ENCODE data around the gene RPS2. TPM values are rescaled to one million over a fixed set of nuclear protein-coding genes. Genes with fewer than 3 reads are reported as not detected.

RPS2 gene
- total and polyA plus RNA-seq, 4 donors, result 682 to 1,957 (median 1,591) TPM

GRCh38 chr16:1976951-1977874 lies 12.6 kb upstream of the RPS2 start:
- WGBS (ENCODE audit: insufficient coverage), result 94% methylated on average over 30 of the region's 33 CpGs
- H3K4me3 ChIP-seq (ENCODE audit: low read depth, low read length), result no peak overlapping the region
- no peaks in the 10 kb centered on the region for H3K9me3 ChIP-seq (ENCODE audit: control insufficient read depth, insufficient read depth, low read length)
- DNase-seq (ENCODE audit: low read depth in 4 of 6, low spot score in 6 of 6), result no peak
- peaks cover 45% of the 10 kb centered on the region for H3K4me1 ChIP-seq (ENCODE audit: control insufficient read depth, insufficient read depth, low read length)
- peaks cover 74% of the 10 kb centered on the region for H3K36me3 ChIP-seq (ENCODE audit: control insufficient read depth, insufficient read depth, low read length)
- H3K27ac ChIP-seq (ENCODE audit: low read depth, low read length), result no peak overlapping the region
- H3K27me3 ChIP-seq (ENCODE audit: control insufficient read depth, insufficient read depth, low read length), result peaks cover 41% of the 10 kb centered on the region

- DNase-seq (ENCODE audit: low read depth in 4 of 6, low spot score in 6 of 6), result no peak
Measured at GRCh38 chr16:1976216-1976520, 11.5 kb upstream of the RPS2 start.

GRCh38 chr16:1975432-1976215 lies 11.0 kb upstream of the RPS2 start:
- no peak overlapping the region for H3K27ac ChIP-seq (ENCODE audit: low read depth, low read length)
- H3K9me3 ChIP-seq (ENCODE audit: control insufficient read depth, insufficient read depth, low read length), result no peaks in the 10 kb centered on the region
- no peak for DNase-seq (ENCODE audit: low read depth in 4 of 6, low spot score in 6 of 6)
- 96% methylated on average over 31 of the region's 33 CpGs for WGBS (ENCODE audit: insufficient coverage)
- peaks cover 40% of the 10 kb centered on the region for H3K4me1 ChIP-seq (ENCODE audit: control insufficient read depth, insufficient read depth, low read length)
- H3K36me3 ChIP-seq (ENCODE audit: control insufficient read depth, insufficient read depth, low read length), result peaks cover 72% of the 10 kb centered on the region
- H3K27me3 ChIP-seq (ENCODE audit: control insufficient read depth, insufficient read depth, low read length), result peaks cover 33% of the 10 kb centered on the region
- no peak overlapping the region for H3K4me3 ChIP-seq (ENCODE audit: low read depth, low read length)

More at GRCh38 chr16:1976216-1976520, 11.5 kb upstream of the RPS2 start:
- Histone ChIP-seq H3K27ac (ENCODE audit: low read depth, low read length) (no peak overlapping the region), H3K9me3 (ENCODE audit: control insufficient read depth, insufficient read depth, low read length) (no peaks in the 10 kb centered on the region), H3K4me3 (ENCODE audit: low read depth, low read length) (no peak overlapping the region), H3K4me1 (ENCODE audit: control insufficient read depth, insufficient read depth, low read length) (peaks cover 40% of the 10 kb centered on the region), H3K36me3 (ENCODE audit: control insufficient read depth, insufficient read depth, low read length) (peaks cover 74% of the 10 kb centered on the region), H3K27me3 (ENCODE audit: control insufficient read depth, insufficient read depth, low read length) (peaks cover 38% of the 10 kb centered on the region)
- 94% methylated on average over 8 of the region's 8 CpGs for WGBS (ENCODE audit: insufficient coverage)

GRCh38 chr16:1974157-1975070 lies 9.8 kb upstream of the RPS2 start:
- Histone ChIP-seq H3K4me3 (ENCODE audit: low read depth, low read length) (no peak overlapping the region), H3K36me3 (ENCODE audit: control insufficient read depth, insufficient read depth, low read length) (peaks cover 61% of the 10 kb centered on the region), H3K27me3 (ENCODE audit: control insufficient read depth, insufficient read depth, low read length) (peaks cover 21% of the 10 kb centered on the region), H3K27ac (ENCODE audit: low read depth, low read length) (no peak overlapping the region), H3K9me3 (ENCODE audit: control insufficient read depth, insufficient read depth, low read length) (no peaks in the 10 kb centered on the region), H3K4me1 (ENCODE audit: control insufficient read depth, insufficient read depth, low read length) (peaks cover 30% of the 10 kb centered on the region)
- no peak for DNase-seq (ENCODE audit: low read depth in 4 of 6, low spot score in 6 of 6)
- WGBS (ENCODE audit: insufficient coverage), result 97% methylated on average over 29 of the region's 42 CpGs

- Histone ChIP-seq H3K27ac (ENCODE audit: low read depth, low read length) (no peak overlapping the region), H3K36me3 (ENCODE audit: control insufficient read depth, insufficient read depth, low read length) (peaks cover 55% of the 10 kb centered on the region), H3K4me1 (ENCODE audit: control insufficient read depth, insufficient read depth, low read length) (peaks cover 29% of the 10 kb centered on the region), H3K9me3 (ENCODE audit: control insufficient read depth, insufficient read depth, low read length) (no peaks in the 10 kb centered on the region), H3K27me3 (ENCODE audit: control insufficient read depth, insufficient read depth, low read length) (peaks cover 15% of the 10 kb centered on the region), H3K4me3 (ENCODE audit: low read depth, low read length) (no peak overlapping the region)
- WGBS (ENCODE audit: insufficient coverage), result 92% methylated on average over 16 of the region's 16 CpGs
- DNase-seq (ENCODE audit: low read depth in 4 of 6, low spot score in 6 of 6), result no peak
Measured at GRCh38 chr16:1973461-1974156, 9.0 kb upstream of the RPS2 start.

GRCh38 chr16:1972490-1972877 lies 7.9 kb upstream of the RPS2 start:
- WGBS (ENCODE audit: insufficient coverage), result 5% methylated on average over 22 of the region's 22 CpGs

GRCh38 chr16:1971796-1972489 lies 7.3 kb upstream of the RPS2 start, which contains the start of gene TBL3:
Gene TBL3, plus strand, starts transcription at chr16:1972053. Its CDS starts 112 bp downstream, at chr16:1972165.
- peak within 1 kb of the TSS; percentile 96 for H3K27ac ChIP-seq (ENCODE audit: low read depth, low read length)
- DNase-seq (ENCODE audit: low read depth in 4 of 6, low spot score in 6 of 6), result peak; percentile 88 to 98 (median 95)
- WGBS (ENCODE audit: insufficient coverage), result under 1% methylated on average over 77 of the region's 78 CpGs
- H3K9me3 ChIP-seq (ENCODE audit: control insufficient read depth, insufficient read depth, low read length), result no peaks in the 10 kb centered on the region
- H3K36me3 ChIP-seq (ENCODE audit: control insufficient read depth, insufficient read depth, low read length), result peaks cover 48% of the 10 kb centered on the region
- H3K4me3 ChIP-seq (ENCODE audit: low read depth, low read length), result peak within 1 kb of the TSS; percentile 96
- peaks cover 29% of the 10 kb centered on the region for H3K4me1 ChIP-seq (ENCODE audit: control insufficient read depth, insufficient read depth, low read length)
- H3K27me3 ChIP-seq (ENCODE audit: control insufficient read depth, insufficient read depth, low read length), result peaks cover 3% of the 10 kb centered on the region

More at GRCh38 chr16:1972490-1972877, 7.9 kb upstream of the RPS2 start:
- Histone ChIP-seq H3K36me3 (ENCODE audit: control insufficient read depth, insufficient read depth, low read length) (peaks cover 48% of the 10 kb centered on the region), H3K9me3 (ENCODE audit: control insufficient read depth, insufficient read depth, low read length) (no peaks in the 10 kb centered on the region), H3K27ac (ENCODE audit: low read depth, low read length) (no peak overlapping the region), H3K27me3 (ENCODE audit: control insufficient read depth, insufficient read depth, low read length) (peaks cover 6% of the 10 kb centered on the region), H3K4me1 (ENCODE audit: control insufficient read depth, insufficient read depth, low read length) (peaks cover 29% of the 10 kb centered on the region), H3K4me3 (ENCODE audit: low read depth, low read length) (peak overlapping the region; percentile 96)
- DNase-seq (ENCODE audit: low read depth in 4 of 6, low spot score in 6 of 6), result no peak

GRCh38 chr16:1968146-1968953 lies 3.7 kb upstream of the RPS2 start:
- Histone ChIP-seq H3K4me1 (ENCODE audit: control insufficient read depth, insufficient read depth, low read length) (peaks cover 44% of the 10 kb centered on the region), H3K9me3 (ENCODE audit: control insufficient read depth, insufficient read depth, low read length) (no peaks in the 10 kb centered on the region), H3K27me3 (ENCODE audit: control insufficient read depth, insufficient read depth, low read length) (no peaks in the 10 kb centered on the region), H3K4me3 (ENCODE audit: low read depth, low read length) (no peak overlapping the region), H3K27ac (ENCODE audit: low read depth, low read length) (no peak overlapping the region), H3K36me3 (ENCODE audit: control insufficient read depth, insufficient read depth, low read length) (peaks cover 26% of the 10 kb centered on the region)
- 87% methylated on average over 39 of the region's 41 CpGs for WGBS (ENCODE audit: insufficient coverage)
- no peak for DNase-seq (ENCODE audit: low read depth in 4 of 6, low spot score in 6 of 6)

Data from spinal cord (tissue), 10 donors.